Chondrocyte (in vitro differentiated cells): ENCODE measurements around the gene CLEC16A. TPM values are rescaled to one million over a fixed set of nuclear protein-coding genes. Genes with fewer than 3 reads are reported as not detected.

Experiments
- DNase-seq: peaks from one replicate; pipeline ENCODE4 v3.0.0; 2021; ENCODE audit warnings: mixed read lengths, low spot score
- H3K27ac Mint-ChIP-seq: one replicate; pipeline ENCODE4 v1.8.0; 2021; ENCODE audit warnings: mild to moderate bottlenecking, moderate library complexity, mixed read lengths; ENCODE audit not compliant: unreplicated experiment
- H3K27me3 Mint-ChIP-seq: 2 replicates; pipeline ENCODE4 v1.8.0; 2021; ENCODE audit warnings: low read depth, mixed read lengths
- H3K36me3 Mint-ChIP-seq: 2 replicates; pipeline ENCODE4 v1.8.0; 2021; ENCODE audit warnings: low read depth, mixed read lengths
- H3K4me1 Mint-ChIP-seq: 2 replicates; pipeline ENCODE4 v1.8.0; 2021; ENCODE audit warnings: low read depth, mild to moderate bottlenecking, mixed read lengths
- H3K4me3 Mint-ChIP-seq: one replicate; pipeline ENCODE4 v1.8.0; 2021; ENCODE audit warnings: mild to moderate bottlenecking, moderate library complexity, mixed read lengths; ENCODE audit not compliant: unreplicated experiment
- H3K9me3 Mint-ChIP-seq: 2 replicates; pipeline ENCODE4 v1.8.0; 2021; ENCODE audit warnings: low read depth, mixed read lengths
- CTCF ChIP-seq: fragments of 200-600 bp; sonication (generic); IDR thresholded peaks from 2 replicates; pipeline ENCODE4 v1.5.0; 2021; ENCODE audit warnings: antibody characterized with exemption, mild to moderate bottlenecking, moderate library complexity
- total RNA-seq: library from RNA; stranded (reverse); gene quantifications from 3 replicates; pipeline ENCODE4 v1.2.1, GENCODE V29; 2021

Gene CLEC16A
- total RNA-seq, 1 donor from 2014 or later = 17.9 TPM

- H3K27me3 Mint-ChIP-seq = no peaks in the 10 kb centered on the region
- H3K36me3 Mint-ChIP-seq = peaks cover 25% of the 10 kb centered on the region
- DNase-seq = no peak
- H3K27ac Mint-ChIP-seq = no peak overlapping the region
- TF ChIP-seq CTCF = no peak
- H3K9me3 Mint-ChIP-seq = no peaks in the 10 kb centered on the region
- H3K4me1 Mint-ChIP-seq = no peaks in the 10 kb centered on the region
- H3K4me3 Mint-ChIP-seq = no peak overlapping the region
Observed at GRCh38 chr16:11174141-11174540, 229.8 kb downstream of the CLEC16A start.

GRCh38 chr16:11175106-11175786 lies 230.9 kb downstream of the CLEC16A start:
- Mint-ChIP-seq H3K9me3 (no peaks in the 10 kb centered on the region), H3K4me1 (no peaks in the 10 kb centered on the region), H3K27ac (no peak overlapping the region), H3K36me3 (peaks cover 25% of the 10 kb centered on the region), H3K27me3 (no peaks in the 10 kb centered on the region), H3K4me3 (no peak overlapping the region)
- TF ChIP-seq CTCF = no peak
- no peak for DNase-seq

- Mint-ChIP-seq H3K27ac (no peak overlapping the region), H3K4me1 (no peaks in the 10 kb centered on the region), H3K36me3 (peaks cover 27% of the 10 kb centered on the region), H3K9me3 (no peaks in the 10 kb centered on the region), H3K4me3 (no peak overlapping the region), H3K27me3 (no peaks in the 10 kb centered on the region)
- TF ChIP-seq CTCF = no peak
- DNase-seq = no peak
Observed at GRCh38 chr16:11175787-11176341, 231.5 kb downstream of the CLEC16A start.

GRCh38 chr16:11177578-11178160 lies 233.3 kb downstream of the CLEC16A start:
- Mint-ChIP-seq H3K36me3 (peaks cover 24% of the 10 kb centered on the region), H3K4me3 (no peak overlapping the region), H3K4me1 (peaks cover 3% of the 10 kb centered on the region), H3K9me3 (no peaks in the 10 kb centered on the region), H3K27me3 (no peaks in the 10 kb centered on the region), H3K27ac (no peak overlapping the region)
- no peak for TF ChIP-seq CTCF
- no peak for DNase-seq

GRCh38 chr16:11178424-11178823 lies 234.1 kb downstream of the CLEC16A start:
- Mint-ChIP-seq H3K27ac (no peak overlapping the region), H3K9me3 (no peaks in the 10 kb centered on the region), H3K4me1 (peaks cover 3% of the 10 kb centered on the region), H3K36me3 (peaks cover 24% of the 10 kb centered on the region), H3K27me3 (no peaks in the 10 kb centered on the region), H3K4me3 (no peak overlapping the region)
- TF ChIP-seq CTCF = no peak
- no peak for DNase-seq
